Right lobe of liver (tissue), 4 donors: ENCODE results near the gene KANSL1L.

Experiments used
- POLR2A ChIP-seq: fragments of 450-650 bp; IDR thresholded peaks from one replicate; pipeline ENCODE4 v1.6.1; 2017; ENCODE audit warnings: antibody characterized with exemption, mild to moderate bottlenecking
- TF ChIP-seq, protein P1 (sequence below), 4 donors: fragments of 200-600 bp in 3 of 4; fragments of 450-650 bp in 1 of 4; IDR thresholded peaks; one replicate each; pipeline versions ENCODE4 v1.5.1 to v1.8.0; 2016 to 2022; ENCODE audit warnings: antibody characterized with exemption in 4 of 4, mild to moderate bottlenecking in 2 of 4
- donor health status: DM: no; HTN: no; CAD: no.
- donor health status: DM: no; HTN: no; CAD: no.
- donor health status: DM: no; HTN: yes; CAD: no.

DNA sequence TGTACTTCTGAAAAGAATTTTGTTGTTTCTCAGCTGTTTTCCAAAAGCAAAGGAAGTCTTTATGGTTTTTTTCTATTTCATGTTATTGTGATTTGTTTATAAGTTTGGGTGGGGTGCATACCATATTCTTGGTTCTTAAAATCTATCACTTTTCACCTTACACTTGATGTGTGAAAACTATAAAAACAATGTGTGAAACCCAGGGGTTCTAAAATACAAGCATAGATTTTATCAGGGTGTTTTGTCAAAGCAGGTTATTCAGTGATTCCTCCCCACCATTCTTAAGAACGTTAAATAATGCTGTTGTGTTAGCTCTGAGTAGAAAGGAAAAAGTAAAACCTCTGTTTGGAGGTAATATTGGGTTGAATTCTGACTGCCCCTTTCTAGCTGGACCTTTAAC is 151.1 kb downstream of the KANSL1L start:
- TF ChIP-seq, protein P1, sequence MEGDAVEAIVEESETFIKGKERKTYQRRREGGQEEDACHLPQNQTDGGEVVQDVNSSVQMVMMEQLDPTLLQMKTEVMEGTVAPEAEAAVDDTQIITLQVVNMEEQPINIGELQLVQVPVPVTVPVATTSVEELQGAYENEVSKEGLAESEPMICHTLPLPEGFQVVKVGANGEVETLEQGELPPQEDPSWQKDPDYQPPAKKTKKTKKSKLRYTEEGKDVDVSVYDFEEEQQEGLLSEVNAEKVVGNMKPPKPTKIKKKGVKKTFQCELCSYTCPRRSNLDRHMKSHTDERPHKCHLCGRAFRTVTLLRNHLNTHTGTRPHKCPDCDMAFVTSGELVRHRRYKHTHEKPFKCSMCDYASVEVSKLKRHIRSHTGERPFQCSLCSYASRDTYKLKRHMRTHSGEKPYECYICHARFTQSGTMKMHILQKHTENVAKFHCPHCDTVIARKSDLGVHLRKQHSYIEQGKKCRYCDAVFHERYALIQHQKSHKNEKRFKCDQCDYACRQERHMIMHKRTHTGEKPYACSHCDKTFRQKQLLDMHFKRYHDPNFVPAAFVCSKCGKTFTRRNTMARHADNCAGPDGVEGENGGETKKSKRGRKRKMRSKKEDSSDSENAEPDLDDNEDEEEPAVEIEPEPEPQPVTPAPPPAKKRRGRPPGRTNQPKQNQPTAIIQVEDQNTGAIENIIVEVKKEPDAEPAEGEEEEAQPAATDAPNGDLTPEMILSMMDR (IDR thresholded peaks at IDR 0.05) = no peak
- TF ChIP-seq POLR2A = no peak
